ENCODE results near the gene OBSCN.
"Not testable (repeated sequence)": the region's sequence is repeated elsewhere in the genome, so short reads cannot be mapped to it uniquely, and the experiment has no call there.

OBSCN gene

DNA sequence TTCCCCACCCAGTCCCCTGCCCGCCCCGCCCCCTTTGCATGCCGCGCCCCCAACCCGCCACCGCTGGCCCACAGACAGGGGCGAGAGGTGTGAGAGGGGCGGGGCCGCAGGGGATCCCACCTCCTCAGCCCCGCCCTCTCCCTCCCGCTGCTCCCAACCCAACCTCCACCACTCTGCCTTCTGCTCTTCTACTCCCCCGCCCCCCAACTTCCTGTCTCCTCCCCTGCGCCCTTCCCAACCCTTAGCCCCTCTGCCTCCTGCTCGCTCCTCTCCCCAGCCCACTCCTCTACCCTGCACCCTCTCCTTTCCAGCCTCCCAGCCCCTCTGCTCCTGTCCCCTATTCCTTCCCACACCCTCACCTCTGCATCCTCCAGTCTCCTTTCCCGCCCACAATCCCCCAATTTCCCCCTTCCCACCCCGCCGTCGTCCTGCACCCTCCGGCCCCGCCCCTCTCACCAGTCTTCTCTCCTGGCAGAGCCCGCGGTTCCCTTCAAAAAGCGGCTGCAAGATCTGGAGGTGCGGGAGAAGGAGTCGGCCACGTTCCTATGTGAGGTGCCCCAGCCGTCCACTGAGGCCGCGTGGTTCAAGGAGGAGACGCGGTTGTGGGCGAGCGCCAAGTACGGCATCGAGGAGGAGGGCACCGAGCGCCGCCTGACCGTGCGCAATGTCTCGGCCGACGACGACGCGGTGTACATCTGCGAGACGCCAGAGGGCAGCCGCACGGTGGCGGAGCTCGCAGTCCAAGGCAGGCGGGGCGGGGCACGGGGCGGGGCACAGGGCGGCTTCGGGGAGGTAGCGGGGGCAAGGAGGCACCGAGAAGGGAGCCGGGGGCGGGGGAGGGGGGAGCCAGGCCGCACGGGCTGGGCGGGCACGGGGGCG, 5.4 kb downstream of the OBSCN start:
- DNase-seq, result peak; percentile 93

DNA sequence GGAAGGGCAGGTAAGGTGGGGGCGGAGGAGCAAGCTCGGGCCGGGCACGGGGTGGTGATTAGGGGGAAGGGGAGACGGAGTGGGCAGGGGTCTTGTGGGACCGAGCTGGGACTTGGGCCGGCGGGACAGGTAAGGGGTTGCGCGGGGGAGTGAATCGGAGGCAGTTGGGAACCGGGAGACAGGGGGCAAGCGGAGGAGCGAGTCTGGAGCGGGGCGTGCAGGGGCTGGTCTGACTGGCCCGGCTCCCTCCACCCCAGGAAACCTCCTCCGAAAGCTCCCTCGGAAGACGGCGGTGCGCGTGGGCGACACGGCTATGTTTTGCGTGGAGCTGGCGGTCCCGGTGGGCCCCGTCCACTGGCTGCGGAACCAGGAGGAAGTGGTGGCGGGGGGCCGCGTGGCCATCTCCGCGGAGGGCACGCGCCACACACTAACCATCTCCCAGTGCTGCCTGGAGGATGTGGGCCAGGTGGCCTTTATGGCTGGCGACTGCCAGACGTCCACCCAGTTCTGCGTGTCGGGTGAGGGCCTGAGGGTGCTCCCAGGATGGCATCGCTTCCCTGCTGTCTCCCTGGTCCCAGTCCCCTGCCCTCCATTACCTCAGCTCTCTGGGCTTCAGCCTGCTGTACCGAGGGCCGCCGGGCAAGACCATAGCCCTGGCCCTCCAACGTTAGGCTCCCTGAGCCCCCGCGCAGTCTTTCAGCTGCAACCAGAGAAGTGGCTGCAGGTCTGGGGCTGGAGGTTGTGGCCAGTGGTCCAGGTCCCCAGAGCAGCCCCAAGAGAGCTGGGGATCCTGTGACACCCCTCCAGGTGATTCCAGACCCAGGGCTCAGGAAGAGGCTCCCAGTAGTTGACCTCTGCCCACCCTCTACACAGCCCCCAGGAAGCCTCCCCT, 6.3 kb downstream of the OBSCN start:
- DNase-seq, result no peak

DNA sequence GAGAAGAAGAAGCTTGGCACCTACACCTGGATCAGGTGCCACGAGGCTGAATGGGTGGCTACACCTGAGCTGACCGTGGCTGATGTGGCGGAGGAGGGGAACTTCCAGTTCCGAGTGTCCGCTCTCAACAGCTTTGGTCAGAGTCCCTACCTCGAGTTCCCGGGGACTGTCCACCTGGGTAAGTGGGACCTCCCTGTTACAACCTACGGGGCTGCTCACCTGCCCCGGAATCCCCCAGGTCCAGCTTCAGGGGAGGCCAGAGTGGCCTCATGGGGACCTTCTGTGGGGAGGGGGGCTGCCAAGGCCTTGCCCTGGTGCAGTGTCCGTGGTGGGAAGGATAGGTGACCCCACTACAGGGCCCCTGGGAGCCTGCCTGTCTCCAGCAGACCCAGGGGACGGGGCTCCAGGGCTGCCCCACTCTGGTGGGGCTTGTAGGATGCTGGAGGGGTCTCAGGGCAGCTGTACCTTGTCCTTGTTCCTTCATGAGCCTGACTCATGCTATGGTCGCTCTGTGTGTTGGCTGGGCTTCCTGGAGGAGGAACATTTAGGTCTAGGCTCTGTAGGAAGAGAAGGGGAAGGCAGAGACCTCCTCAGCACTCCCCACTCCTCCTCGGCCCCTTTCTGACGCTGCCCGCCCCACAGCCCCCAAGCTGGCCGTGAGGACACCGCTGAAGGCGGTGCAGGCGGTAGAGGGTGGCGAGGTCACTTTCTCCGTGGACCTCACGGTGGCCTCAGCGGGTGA, 7.2 kb downstream of the OBSCN start:
- DNase-seq, result no peak

DNA sequence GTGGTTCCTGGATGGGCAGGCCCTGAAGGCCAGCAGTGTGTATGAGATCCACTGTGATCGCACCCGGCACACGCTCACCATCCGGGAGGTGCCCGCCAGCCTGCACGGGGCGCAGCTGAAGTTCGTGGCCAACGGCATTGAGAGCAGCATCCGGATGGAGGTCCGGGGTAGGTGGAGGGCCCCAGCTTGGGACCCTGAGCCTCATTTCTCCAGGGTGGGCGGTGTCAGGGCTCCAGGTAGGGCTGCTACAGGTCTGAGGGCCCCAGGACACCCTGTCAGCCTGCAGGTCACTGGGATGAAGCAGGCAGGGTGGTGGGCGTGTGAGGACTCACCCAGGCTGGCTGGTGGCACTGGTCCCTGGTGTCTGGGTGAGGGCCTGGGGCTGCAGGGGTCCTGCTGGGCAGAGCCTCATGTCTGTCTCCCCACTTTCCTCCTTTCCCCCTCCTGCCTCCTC, 7.8 kb downstream of the OBSCN start:
- no peak for DNase-seq

DNA sequence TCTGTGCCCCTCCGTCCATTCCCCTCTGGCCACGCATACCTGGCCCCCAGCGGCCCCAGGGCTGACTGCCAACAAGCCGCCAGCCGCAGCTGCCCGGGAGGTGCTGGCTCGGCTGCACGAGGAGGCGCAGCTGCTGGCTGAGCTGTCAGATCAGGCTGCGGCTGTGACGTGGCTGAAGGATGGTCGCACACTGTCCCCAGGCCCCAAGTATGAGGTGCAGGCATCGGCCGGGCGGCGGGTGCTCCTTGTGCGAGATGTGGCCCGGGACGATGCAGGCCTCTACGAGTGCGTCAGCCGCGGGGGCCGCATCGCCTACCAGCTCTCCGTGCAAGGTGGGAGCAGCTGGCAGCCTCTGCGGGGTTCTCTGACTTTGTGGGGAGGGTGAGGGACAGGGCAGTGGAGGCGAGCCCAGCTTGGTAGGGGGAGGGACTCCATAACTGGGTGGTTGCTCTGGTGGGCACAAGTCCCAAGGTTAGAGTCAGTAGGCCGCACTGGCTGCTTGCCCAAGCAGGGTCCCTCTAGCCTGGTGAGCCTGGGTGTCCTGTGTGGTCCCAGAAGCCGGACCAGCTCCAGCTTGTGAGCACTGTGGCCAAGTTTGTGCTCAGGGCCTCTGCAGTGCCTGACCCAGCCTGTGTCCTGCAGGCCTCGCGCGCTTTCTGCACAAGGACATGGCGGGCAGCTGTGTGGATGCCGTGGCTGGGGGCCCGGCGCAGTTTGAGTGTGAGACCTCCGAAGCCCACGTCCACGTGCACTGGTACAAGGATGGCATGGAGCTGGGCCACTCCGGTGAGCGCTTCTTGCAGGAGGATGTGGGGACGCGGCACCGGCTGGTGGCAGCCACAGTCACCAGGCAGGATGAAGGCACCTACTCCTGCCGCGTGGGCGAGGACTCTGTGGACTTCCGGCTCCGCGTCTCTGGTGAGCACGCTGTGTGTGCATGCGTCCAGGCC, 8.8 kb downstream of the OBSCN start:
- DNase-seq, result no peak

DNA sequence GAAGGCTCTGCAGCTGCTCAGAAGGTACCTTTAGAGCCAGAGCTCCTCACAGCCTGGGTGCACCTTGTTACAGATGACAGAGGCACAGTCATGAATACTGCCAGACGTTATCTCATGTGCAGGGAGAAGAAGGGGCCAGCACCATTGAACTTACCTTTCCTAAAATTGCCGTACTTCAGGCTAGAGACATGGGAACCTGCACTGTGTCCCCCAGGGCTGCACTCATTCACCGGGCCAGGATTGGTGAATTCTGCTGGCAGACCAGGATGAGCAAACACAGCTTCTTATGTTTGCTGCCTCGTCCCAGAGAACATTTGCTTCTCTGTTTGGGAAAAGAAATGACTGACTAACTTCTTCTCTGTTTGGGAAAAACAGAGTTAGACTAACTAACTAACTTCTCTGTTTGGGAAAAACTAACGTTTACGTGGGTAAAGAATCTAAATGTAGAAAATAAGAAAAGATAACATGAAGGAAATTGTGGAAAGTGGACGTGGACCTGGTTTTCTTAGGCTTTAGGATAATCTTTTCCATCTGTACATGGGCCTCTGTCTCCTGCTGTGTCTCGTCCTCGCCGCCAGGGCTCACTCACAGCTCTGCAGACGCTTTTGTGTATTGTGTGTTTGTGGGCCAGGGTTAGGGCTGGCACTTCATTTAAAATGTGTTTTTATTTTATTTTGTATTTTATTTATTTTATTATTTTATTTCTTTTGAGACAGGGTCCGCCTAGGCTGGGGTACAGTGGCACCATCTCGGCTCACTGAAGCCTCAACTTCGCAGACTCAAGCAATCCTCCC, 9.9 kb downstream of the OBSCN start:
- DNase-seq, result no peak

GRCh38 chr1:228218513-228219244, 10.8 kb downstream of the OBSCN start:
- DNase-seq, result no peak

DNA sequence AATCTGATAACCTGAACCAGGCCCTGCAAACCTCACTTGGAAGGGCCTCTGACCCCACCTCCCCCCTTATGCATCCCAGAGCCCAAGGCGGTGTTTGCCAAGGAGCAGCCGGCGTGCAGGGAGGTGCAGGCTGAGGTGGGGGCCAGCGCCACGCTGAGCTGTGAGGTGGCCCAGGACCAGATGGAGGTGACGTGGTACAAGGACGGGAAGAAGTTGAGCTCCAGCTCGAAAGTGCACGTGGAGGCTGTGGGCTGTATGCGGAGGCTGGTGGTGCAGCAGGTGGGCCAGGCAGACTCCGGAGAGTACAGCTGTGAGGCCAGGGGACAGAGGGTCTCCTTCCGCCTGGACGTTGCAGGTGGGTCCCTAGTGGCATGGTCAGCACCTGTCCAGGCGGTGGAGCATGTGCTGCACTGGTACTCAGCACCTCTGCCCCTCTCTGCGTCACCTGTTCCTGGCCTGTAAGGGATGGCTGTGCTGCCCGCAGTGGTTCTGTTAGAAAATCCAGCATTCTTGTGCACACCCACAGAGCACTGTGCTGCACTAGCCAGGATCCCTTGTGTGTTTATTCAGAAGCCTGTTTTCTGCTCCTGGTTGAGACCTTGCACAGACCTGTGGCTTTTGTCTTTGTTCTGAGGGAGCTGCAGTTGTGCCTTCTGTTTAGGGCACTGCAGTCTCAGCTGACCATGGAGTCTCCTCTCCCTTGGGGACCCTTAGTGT, 11.6 kb downstream of the OBSCN start:
- no peak for DNase-seq

DNA sequence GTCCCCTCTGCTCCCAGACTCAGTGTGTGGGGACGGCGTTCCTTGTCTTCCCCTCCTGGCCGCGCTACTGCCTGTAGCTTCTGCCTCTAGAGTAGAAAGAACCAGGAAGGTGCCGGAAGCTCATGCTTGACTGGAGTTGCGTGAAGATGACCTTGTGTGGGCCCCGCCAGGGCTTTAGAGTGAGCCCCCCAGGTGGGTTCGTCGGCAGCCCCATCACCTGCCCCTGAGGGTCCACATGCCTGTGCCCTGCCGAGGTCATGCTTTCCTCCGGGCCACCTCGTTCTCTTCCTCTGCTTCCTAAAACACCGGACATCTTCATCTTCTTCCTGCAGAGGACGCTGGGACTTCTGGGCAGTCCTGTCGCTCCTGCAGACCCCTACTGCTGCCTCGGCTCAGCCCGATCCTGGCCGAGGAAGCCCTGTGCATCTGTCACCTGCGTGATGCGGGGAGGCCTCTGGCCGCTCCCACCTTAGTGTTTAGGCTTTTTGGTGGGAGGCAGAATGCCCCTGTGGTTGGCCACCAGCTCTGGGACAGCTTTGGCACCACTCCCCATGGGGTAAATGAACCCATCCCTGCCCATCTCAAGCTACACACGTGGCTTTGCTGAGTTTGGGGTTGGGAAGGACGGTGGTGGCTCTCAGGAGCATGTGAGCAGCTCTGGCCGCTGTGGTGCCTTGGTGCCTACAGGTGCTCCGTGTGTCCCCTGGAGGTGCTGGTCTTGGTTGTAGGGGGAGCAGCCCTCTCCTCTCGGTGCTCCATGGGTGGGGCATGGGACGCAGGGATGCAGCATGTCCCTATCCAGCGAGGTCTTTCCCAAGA, 12.3 kb downstream of the OBSCN start:
- no peak for DNase-seq

DNA sequence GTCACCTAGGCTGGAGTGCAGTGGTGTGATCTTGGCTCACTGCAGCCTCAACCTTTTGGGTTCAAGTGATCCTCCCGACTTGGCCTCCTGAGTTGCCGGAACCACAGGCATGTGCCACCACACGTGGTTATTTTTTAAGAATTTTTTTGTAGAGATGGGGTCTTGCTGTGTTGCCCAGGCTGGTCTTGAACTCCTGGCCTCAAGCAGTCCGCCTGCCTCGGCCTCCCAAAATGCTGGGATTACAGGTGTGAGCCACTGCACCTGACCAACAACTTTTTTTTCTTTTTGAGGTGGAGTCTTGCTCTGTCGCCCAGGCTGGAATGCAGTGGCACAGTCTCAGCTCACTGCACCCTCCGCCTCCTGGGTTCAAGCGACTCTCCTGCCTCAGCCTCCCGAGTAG, 13.3 kb downstream of the OBSCN start:
- not testable (repeated sequence) for DNase-seq

- DNase-seq, result no peak
Measured at GRCh38 chr1:228222548-228222947, 14.7 kb downstream of the OBSCN start.

DNA sequence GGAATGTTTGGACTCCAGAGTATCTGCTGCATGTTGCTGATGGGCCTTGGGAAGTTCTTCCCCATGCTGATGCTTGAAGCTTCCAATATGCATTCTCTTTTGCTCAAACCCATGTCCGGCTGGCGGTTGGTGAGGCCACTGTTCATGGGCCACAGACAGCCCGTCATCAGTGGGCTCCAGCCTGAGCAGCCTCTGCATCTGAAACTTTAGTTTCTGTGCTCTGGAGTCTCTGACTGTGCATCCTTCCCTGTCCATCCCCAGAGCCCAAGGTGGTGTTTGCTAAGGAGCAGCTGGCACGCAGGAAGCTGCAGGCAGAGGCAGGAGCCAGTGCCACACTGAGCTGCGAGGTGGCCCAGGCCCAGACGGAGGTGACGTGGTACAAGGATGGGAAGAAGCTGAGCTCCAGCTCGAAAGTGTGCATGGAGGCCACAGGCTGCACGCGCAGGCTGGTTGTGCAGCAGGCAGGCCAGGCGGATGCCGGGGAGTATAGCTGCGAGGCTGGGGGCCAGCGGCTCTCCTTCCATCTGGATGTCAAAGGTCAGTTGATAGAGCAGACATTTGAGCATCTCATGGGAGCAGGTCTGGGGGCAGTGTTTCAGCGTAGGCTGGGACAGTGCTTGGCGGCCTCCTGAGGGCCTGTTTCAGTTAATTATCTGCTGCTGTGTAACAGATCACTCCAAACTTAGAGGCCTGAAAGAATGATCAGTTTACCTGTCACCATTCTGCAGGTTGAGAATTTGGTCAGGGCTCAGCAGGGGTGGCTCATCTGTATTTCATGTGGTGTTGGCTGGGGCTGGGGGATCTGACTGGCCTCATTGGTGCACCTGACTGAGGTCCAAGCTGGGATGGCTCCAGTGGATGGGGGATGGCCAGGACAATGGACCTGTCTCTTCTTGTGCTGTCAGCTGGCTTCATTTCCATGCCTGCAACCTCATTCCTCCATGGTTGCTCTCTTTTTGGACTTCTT, 16.6 kb downstream of the OBSCN start:
- no peak for DNase-seq

DNA sequence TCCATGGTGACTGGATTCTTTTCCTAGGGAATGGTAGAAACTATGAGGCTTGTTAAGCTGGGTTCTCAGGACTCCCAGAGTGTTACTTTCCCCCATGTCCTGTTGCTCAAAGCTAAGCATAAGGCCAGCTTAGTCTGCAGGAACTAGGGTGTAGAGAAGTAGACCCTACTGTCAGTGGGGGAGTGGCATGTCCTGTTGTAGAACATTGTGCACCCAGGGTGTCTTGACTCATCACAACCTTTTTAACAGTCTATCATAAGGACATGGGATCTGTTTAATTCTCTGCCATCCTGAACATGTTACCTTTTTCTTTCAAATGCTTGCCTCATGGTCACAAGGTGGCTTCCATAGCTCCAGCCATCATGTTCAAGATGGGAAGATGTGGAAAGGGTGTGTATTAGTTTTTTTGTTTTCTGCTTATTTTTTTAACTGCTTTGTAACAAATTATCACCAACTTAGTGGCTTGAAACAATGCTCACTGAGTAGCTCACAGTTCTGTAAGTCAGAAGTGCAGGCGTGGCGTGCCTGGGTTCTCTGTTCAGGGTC, 17.4 kb downstream of the OBSCN start:
- DNase-seq, result no peak

DNA sequence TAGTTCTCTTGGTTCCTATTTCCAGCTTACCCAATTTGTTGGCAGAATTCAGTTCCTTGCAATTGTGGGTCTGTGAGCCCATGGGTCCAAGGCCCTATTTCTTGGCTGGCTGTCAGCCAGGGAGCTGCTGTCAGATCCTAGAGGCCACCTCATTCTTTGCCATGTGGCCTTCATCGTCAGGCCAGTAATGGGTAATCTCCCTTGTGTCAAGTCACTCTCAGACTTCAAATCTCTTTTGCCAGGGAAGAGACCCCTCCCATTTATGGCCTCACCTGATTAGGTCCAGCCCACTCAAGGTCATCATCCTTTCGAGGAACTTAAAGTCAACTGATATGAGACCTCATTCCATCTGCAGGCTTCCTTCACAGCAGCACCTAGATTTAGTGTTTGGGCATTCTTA, 17.9 kb downstream of the OBSCN start:
- no peak for DNase-seq

- DNase-seq, result no peak
Measured at GRCh38 chr1:228226141-228226874, 18.5 kb downstream of the OBSCN start.

Measured in T-helper 9 cell (primary cell).